Measurements from ENCODE around the gene ARHGEF40.
A peak's percentile ranks its signal among the peaks of the same experiment; 100 is the strongest.

The ARHGEF40 gene

DNA sequence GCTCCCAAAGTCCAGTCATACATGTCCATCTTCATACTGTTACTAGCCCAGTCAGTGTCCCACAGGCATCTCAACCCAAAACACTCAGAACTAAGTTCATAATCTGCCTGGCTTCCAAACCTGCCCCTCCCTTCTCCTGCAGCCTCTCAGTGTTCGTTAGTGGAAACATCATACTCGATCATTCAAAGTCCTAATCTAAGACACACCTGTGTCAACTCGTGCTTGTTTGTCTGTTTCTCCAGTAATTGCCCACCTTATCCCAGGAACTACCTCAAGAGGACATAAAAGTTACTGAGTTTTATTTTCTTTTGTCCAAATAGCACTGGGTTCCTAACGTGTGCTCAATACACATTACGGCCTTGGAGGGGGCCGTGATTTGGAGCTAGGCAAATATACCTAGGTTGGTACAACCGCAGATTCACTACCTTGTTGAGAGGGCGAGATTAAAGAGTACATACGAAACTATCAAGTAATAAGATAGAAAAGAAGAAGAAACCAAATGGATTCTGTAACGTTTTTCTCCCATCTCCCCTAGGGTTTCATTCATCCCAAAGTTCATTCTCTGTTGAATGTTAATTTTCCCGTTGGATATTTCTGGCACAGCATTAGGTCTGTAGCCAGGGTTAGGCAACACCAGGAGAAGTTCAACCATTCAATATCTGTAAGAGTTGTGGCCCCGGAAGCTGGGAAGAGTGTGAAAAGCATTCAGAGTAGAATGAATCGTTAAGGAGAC lies 9.3 kb upstream of the ARHGEF40 start:
- DNase-seq, result no peak

DNA sequence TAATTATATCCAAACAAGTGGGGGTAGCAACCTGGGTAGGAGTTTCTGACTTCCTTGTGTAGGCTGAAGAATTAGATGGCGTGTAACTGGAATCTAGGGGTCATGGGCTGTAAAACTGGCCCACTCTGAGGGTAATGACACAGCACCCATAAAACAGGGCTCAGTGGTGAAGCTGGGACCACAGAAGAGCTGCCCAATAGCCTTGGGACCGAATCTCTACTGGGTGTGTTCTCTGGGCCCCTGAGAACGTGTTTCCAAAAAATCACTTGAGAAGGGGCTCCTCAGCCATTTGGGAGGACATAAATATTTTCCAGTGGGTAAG lies 8.8 kb upstream of the ARHGEF40 start:
- no peak for DNase-seq

DNA sequence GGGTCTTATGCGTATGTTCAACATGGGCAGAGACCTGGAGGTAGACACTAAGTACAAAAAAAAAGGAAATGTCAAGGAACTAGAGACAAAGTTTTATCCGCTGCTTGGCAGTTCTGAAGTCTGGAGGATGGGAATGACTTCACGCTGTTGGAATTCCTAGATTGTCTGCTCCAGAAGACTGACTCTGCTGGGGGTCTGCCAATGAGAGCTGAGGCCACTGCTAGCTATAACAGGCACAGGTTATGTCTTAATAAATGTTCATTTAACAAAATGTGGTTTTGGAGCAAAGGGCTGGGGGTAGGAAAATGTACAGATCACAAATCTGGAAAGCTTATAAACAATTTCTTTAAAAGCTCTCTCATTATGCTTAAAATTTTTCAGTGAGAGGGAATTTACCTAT lies 6.6 kb upstream of the ARHGEF40 start:
- DNase-seq, result no peak

DNA sequence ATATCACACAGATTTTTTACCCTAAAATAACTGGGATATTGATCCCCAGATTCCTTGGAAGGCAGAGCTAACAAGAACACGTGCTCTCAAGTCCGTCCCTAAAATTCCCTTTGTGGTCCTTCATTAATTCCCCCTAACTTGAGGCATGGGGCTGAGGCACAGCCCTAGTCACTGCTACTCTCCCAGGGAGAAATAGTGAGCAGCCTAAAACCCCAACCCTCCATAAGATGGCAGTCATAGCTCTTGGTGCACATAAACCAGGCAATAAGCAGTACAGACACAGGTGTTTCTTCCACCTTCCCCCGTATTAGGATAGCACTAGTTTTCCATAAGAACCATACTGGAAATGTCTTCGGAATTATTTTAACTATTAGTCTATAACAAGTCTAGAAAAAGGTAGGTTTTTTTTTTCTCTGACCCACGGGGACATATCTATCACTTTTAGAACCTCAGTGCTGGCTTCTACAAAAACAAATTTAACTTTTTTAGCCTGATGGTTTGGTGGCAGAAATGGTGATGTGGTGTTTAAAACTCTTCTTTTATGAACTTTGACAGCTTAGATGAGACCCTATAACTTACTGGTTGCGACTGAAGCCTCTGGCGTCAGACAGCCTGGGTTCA lies 3.1 kb upstream of the ARHGEF40 start:
- peak; percentile 54 for DNase-seq

DNA sequence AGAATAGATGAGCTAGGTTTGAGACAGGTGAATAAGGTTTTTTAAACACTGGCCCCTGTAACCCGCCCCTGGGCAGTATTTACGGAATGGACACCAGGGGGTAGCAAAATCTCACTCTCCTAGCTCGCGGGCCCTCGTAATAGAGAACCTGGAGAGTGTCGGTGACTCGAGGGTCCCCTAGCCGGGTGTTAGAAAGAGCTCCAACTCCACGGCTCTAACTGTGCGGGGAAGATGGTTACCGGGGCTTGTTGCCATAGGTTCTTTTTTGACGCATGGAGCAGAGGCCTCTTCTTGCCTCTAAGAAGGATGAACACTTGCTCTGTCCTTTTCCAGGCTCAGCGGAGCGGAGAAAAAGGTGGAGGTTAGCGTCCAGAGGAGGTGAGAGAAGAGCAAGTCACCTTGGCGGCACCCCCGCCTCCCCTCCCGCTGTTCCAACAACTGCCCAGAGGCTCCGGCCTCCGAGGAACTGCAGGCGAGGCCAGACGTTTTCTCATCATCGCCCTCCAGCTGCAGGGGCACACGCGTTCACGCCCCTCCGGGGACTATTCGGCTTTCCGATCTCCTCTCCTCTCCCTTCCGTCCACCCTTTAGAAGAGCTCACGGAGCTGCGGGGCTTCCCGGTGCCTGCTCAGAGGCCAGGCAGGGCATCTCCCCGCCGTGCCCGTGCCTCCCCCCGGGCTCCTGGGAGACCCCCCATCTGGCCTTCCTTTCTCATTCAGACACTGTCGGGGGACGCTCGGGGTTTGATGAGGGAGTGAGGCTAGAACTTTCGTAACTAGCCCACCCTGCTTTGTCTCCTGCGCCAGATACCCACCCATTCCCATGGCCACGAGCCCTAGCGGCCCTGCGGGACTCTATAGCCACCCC lies 1.4 kb upstream of the ARHGEF40 start:
- peak; percentile 73 for DNase-seq

DNA sequence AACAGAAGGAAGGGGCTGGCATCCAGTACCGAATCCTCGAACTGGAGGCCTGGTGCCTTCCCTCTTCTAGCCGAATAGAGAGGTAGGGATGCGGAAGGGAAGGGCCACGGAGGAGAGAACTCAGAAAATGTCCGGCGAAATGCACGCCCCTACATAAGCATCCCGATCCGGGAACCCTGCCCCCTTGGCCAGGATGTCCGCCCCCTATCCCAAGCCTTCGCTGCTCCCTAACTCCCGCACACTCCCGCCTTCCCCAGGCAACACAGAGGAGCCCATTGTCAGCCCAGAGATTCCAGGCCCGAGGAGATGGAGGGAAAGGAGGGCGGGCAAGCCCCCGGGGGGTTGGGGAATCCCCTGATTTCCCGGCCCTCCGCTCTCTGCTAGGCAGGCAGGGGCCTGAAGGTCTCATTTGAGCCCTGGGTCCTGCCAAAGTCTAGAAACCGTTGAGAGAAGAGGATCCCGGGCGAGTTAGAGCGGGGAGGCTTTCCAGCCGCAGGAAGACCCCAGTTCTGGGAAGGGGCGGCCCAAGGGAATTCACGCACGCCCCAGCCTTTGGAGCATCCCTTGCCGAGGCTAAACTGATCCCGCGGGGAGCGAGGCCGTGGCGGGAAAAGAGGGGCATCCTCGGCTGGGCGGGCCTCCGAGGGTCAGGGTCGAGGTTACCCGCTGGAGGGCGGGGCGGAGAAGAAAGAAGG lies 569 bp upstream of the ARHGEF40 start:
- no peak for DNase-seq

DNA sequence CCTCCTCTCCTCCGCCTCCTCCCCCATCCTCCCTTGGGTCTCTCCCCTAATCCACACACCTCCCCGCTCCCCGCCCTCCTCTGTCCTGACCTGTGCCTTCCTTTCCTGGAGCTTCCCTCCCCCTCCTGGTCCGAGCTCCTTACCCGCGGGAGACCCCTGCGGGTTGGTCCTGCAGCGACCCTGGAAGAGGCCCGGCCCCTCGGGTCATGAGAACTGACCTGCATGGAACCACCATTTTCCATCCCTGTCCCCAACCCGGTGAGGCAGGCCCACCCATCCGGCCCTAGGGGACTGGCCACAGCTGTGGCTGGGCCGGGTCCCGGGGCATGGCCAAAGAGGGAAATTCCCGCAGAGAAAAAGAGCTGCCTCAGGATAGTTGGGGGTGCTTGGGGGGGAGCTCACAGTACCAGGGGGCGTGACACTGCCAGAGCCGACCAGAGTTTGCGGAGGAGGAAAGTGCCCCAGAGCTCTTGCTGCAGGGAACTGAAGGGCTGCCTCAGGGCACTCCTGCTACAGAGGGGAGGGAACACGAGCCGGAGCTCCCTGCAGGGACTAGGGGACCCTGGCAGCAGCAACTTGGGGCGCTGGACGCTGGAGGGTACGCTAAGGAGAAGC lies 613 bp downstream of the ARHGEF40 start:
- DNase-seq, result peak; percentile 61

DNA sequence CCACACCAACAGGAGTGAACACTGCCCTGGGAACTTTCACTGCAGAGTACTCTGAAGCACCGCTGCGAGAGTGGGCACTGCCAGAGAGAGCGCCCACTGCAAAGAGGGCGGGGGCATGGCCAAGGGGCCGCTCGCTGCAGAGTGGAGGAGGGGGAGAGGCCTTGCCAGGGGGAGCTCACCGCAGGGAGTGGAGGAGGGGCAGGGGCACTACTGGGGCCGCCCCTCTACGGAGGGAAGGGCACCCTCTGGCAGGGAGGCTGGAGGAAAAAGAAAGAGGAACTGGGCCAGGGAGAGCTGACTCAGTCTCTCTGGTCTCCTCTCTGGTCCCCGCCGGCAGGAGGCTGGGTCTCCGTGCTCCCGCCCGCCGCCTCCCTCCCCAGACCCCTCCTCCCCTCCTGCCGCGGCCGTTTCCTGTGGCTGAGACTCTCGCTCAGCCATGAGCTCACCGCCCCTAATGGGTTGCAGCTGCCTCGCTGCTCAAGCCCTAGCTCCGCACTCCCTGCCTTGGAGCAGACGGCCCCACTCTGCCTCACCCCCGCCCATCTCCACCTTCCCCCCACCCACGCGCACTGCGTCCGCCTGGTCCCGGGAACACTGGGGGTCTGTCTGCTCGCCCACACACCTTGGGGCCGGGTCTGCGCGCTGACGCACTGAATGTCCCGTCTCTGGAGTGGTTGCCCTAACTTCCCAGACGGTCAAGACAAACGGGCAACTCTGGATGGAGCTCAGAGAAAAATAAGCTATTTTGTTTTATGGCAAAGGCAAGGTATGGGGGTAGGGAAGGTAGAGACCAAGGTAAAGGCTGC lies 1.3 kb downstream of the ARHGEF40 start:
- DNase-seq, result peak; percentile 88

DNA sequence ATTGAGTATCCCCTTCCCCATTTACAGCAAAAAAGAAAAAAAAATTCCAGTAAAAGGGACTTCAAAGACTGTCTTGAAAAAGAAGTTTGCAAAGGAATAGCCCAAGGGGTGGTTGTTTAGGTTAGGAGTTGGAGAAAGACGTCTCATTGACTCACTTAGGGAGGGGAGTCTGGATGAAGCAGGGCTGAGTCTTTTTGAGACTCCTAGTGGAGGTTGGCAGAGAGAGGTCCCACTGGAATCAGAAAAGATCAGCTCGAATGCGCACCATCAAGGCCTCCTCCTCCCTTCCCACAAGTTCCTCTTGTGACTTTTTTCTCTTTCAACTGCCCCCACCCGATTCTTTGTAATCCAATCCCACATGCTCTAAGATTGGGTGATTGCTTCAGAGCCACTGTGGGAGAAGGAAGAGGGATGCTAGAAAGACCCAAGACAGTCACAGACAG lies 1.9 kb downstream of the ARHGEF40 start:
- DNase-seq, result peak; percentile 84

DNA sequence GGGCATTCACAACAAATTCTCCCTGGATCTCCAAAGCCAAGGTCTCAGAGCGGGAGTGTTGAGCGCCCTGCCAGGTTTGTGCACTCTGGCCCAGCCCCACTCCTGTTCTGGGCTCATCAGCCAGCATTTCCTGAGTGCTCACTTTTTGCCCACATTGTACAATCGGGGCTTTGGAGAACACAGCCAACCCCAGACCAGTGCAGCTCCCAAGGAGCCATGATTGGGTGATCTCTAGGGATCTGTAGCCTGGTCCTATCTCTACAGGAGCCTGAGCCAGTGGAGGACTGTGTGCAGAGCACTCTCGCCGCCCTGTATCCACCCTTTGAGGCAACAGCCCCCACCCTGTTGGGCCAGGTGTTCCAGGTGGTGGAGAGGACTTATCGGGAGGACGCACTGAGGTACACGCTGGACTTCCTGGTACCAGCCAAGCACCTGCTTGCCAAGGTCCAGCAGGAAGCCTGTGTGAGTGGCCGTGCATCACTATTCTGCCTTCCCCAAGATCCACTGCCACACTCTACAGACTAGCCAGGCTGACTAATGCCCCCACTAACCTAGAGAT lies 2.8 kb downstream of the ARHGEF40 start:
- no peak for DNase-seq

DNA sequence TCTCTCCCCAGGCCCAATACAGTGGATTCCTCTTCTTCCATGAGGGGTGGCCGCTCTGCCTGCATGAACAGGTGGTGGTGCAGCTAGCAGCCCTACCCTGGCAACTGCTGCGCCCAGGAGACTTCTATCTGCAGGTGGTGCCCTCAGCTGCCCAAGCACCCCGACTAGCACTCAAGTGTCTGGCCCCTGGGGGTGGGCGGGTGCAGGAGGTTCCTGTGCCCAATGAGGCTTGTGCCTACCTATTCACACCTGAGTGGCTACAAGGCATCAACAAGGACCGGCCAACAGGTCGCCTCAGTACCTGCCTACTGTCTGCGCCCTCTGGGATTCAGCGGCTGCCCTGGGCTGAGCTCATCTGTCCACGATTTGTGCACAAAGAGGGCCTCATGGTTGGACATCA lies 3.8 kb downstream of the ARHGEF40 start:
- no peak for DNase-seq

DNA sequence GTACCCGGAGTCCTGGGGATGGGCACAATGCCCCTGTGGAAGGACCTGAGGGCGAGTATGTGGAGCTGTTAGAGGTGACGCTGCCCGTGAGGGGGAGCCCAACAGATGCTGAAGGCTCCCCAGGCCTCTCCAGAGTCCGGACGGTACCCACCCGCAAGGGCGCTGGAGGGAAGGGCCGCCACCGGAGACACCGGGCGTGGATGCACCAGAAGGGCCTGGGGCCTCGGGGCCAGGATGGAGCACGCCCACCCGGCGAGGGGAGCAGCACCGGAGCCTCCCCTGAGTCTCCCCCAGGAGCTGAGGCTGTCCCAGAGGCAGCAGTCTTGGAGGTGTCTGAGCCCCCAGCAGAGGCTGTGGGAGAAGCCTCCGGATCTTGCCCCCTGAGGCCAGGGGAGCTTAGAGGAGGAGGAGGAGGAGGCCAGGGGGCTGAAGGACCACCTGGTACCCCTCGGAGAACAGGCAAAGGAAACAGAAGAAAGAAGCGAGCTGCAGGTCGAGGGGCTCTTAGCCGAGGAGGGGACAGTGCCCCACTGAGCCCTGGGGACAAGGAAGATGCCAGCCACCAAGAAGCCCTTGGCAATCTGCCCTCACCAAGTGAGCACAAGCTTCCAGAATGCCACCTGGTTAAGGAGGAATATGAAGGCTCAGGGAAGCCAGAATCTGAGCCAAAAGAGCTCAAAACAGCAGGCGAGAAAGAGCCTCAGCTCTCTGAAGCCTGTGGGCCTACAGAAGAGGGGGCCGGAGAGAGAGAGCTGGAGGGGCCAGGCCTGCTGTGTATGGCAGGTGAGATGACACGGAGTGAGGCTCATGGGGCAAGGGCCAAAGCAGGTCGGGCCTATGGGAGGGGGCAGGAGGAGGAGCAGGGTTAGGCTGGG lies 4.5 kb downstream of the ARHGEF40 start:
- no peak for DNase-seq

DNA sequence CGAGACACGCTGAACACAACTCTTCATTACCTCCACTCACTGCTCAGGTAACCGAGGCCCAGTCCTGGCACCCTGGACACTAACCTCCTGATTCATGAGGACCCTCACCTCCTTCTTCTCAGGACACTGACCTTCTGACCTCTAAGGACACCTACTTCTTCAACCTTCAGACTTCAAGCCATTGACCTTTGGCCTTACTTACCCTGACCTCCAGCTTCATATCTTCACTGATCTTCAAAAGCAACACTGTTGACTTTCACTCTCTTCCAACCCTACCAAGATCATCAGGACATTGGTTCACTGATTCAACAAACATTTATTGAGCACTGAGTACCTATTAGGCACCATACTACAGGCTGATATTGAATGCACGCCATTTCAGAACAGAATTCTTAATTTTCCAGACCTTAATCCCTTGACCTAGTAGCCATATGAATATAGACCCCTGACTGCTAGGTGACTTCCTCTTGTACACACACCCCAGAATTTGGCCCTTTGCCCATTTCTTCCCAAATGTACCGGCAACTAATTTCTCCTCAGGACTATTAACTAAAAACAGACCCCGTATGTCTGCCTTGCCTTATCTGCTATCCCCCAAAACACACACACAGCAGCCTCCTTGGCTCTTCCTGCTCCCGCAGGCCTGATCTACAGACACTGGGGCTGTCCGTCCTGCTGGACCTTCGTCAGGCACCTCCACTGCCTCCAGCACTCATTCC lies 5.8 kb downstream of the ARHGEF40 start:
- no peak for DNase-seq

DNA sequence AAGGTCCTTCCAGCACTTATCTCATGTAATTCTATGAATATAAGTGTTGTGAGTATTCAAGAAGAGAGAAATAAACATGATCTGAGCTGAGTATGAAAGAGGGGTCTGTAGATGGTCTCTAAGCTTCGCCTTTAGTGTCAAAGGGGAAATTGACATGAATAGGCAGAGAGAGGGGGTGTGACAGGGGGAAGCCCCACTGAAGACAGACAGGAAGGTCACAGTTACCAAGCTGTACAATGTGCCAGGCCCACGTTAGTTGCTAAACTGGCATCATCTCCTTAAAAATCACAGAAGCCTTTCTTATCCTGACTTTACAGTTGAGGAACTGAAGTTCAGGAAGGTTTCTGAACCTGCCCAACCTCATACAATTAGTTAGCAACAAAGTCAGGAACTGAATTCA lies 7.6 kb downstream of the ARHGEF40 start:
- no peak for DNase-seq

DNA sequence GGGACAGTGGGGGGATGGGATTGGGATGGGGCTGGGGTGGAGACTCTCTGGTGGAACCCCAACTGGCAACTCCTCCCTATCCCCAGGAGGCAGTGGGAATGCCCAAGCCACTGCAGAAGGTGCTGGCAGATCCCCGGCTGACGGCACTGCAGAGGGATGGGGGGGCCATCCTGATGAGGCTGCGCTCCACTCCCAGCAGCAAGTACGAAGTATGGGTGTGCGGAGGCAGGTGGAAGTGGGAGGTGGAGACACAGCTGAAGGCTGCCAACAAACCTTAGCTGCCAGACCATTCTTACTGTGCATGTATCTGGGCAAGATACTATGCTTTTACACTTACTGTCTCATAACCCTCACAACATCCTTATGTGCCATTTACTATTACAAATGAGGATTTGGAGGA lies 8.2 kb downstream of the ARHGEF40 start:
- DNase-seq, result no peak

DNA sequence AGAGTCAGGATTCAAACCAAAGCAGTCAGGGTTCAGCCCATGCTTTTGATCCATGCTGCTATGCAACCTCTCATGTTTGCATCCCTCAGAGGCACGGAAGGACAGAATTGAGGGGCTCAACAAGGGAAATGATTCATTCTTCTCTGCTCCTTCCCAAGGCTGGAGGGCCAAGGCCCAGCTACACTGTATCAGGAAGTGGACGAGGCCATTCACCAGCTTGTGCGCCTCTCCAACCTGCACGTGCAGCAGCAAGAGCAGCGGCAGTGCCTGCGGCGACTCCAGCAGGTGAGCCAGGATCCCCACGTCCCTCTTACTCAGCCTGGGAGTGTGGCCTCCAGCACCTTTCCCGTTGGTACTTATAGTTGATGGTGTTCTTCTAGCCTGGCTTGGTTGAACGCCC lies 8.6 kb downstream of the ARHGEF40 start:
- DNase-seq, result no peak

DNA sequence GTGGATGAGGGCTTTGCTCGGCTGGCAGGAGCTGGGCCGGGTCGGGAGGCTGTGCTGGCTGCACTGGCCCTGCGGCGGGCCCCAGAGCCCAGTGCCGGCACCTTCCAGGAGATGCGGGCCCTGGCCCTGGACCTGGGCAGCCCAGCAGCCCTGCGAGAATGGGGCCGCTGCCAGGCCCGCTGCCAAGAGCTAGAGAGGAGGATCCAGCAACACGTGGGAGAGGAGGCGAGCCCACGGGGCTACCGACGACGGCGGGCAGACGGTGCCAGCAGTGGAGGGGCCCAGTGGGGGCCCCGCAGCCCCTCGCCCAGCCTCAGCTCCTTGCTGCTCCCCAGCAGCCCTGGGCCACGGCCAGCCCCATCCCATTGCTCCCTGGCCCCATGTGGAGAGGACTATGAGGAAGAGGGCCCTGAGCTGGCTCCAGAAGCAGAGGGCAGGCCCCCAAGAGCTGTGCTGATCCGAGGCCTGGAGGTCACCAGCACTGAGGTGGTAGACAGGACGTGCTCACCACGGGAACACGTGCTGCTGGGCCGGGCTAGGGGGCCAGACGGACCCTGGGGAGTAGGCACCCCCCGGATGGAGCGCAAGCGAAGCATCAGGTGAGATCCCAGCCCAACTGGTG lies 11.5 kb downstream of the ARHGEF40 start:
- no peak for DNase-seq

DNA sequence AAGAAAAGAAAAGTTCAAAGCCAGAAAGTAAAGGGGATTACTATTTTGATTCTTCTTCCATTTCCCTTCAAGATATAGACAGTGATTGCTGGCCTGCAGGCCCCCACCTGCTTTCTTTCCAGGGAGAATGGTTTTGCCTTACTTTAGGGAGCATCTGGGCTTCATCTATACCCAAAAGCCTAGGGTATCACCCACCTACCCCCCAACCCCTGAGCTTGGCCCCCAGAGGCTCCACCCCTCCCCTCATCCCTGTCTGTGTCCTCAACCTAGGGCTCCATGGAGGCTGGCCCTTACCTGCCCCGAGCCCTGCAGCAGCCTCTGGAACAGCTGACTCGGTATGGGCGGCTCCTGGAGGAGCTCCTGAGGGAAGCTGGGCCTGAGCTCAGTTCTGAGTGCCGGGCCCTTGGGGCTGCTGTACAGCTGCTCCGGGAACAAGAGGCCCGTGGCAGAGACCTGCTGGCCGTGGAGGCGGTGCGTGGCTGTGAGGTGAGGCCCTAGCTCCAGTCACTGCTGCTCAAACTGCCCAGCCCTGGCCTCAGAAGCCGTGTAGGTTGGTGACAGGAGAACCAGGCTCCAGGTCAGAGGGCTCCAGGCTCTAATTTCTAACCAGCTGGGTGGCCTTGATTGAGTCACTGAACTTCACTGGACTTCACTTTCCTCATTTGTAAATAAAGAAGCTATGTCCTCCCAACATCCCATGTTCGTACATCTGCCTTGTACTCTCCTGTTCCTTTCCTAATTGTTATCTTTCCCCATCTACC lies 13.6 kb downstream of the ARHGEF40 start:
- no peak for DNase-seq

DNA sequence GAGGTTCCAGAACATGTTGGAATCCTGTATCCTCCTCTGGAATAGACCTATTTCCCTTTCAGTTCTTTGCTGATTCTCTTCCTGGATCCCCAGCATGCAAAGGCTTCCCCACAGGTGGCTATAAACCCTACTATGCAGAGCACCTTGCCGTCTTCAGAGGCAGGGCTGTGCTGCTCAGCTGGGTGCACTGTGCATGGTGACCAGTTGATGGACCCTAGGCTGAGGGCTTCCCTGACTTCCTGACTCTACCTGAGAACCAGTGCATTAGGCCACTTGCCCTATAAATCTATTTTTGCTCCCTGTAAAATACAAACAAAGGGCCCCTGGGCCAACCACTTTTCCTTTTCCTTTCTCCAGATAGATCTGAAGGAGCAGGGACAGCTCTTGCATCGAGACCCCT lies 14.3 kb downstream of the ARHGEF40 start:
- DNase-seq, result no peak
